GM12864 (cell line): Measurements from ENCODE around the gene SIGLEC7.
"Not testable (repeated sequence)": the region's sequence is repeated elsewhere in the genome, so short reads cannot be mapped to it uniquely, and the experiment has no call there.

ENCODE experiments used
- DNase-seq: peaks from one replicate; pipeline ENCODE4 v3.0.0-alpha.2; 2011; ENCODE audit warnings: low read depth
- H3K4me3 ChIP-seq: 2 replicates; pipeline ENCODE4 v1.5.1; 2011; ENCODE audit warnings: mild to moderate bottlenecking, low read depth, low read length, control low read depth
- CTCF ChIP-seq: IDR thresholded peaks from 2 replicates; pipeline ENCODE4 v1.5.1; 2011; ENCODE audit warnings: low read depth, mild to moderate bottlenecking, moderate library complexity, low read length, control low read depth, inconsistent platforms; ENCODE audit errors: missing control alignments

SIGLEC7 gene

GRCh38 chr19:51138549-51138979 lies 3.5 kb upstream of the SIGLEC7 start:
- H3K4me3 ChIP-seq: no peak overlapping the region
- TF ChIP-seq CTCF: no peak
- no peak for DNase-seq

- H3K4me3 ChIP-seq: no peak overlapping the region
- DNase-seq: no peak
- TF ChIP-seq CTCF: no peak
Measured at GRCh38 chr19:51139299-51140014, 2.6 kb upstream of the SIGLEC7 start.

GRCh38 chr19:51140441-51140840 lies 1.7 kb upstream of the SIGLEC7 start:
- no peak for TF ChIP-seq CTCF
- no peak for DNase-seq
- H3K4me3 ChIP-seq: no peak overlapping the region

- DNase-seq: no peak
- H3K4me3 ChIP-seq: no peak overlapping the region
- no peak for TF ChIP-seq CTCF
Measured at GRCh38 chr19:51141181-51141580, 920 bp upstream of the SIGLEC7 start.

GRCh38 chr19:51142809-51143475 lies 841 bp downstream of the SIGLEC7 start:
- not testable (repeated sequence) for DNase-seq, H3K4me3 ChIP-seq

GRCh38 chr19:51143486-51143885 lies 1.4 kb downstream of the SIGLEC7 start:
- TF ChIP-seq CTCF: no peak
- DNase-seq: no peak
- H3K4me3 ChIP-seq: no peak overlapping the region

- TF ChIP-seq CTCF: no peak
- DNase-seq: no peak
- H3K4me3 ChIP-seq: no peak overlapping the region
Measured at GRCh38 chr19:51144482-51145045, 2.5 kb downstream of the SIGLEC7 start.
